HepG2 (cell line): ENCODE results near the gene LRSAM1. TPM values are rescaled to one million over a fixed set of nuclear protein-coding genes. Genes with fewer than 3 reads are reported as not detected.
A peak's percentile ranks its signal among the peaks of the same experiment; 100 is the strongest.

Experiments
- CTCF ChIP-seq: sonication (generic); formaldehyde crosslinking; IDR thresholded peaks from 2 replicates; pipeline ENCODE4 v1.5.0; 2020; ENCODE audit warnings: mild to moderate bottlenecking, missing genetic modification reagents, moderate library complexity
- MAFG ChIP-seq: sonication (generic); formaldehyde crosslinking; IDR thresholded peaks from 2 replicates; pipeline ENCODE4 v1.5.1; 2020; ENCODE audit warnings: mild to moderate bottlenecking, missing genetic modification reagents
- MTF1 ChIP-seq: sonication (generic); formaldehyde crosslinking; IDR thresholded peaks from 2 replicates; pipeline ENCODE4 v1.5.0; 2020; ENCODE audit warnings: missing genetic modification reagents
- SMC3 ChIP-seq: IDR thresholded peaks from 2 replicates; pipeline ENCODE4 v1.6.1; 2011; ENCODE audit warnings: low read length, improper control_type of control experiment
- ZBTB37 ChIP-seq: sonication (generic); formaldehyde crosslinking; IDR thresholded peaks from 2 replicates; pipeline ENCODE4 v1.4.0; 2020; ENCODE audit warnings: mild to moderate bottlenecking, missing genetic modification reagents
- ZFP91 ChIP-seq: sonication (generic); formaldehyde crosslinking; IDR thresholded peaks from 2 replicates; pipeline ENCODE4 v1.9.0; 2022; ENCODE audit warnings: missing genetic modification reagents, mild to moderate bottlenecking, borderline replicate concordance
- ZNF280D ChIP-seq: sonication (generic); formaldehyde crosslinking; IDR thresholded peaks from 2 replicates; pipeline ENCODE4 v1.5.1; 2020; ENCODE audit warnings: mild to moderate bottlenecking, missing genetic modification reagents
- ZNF33B ChIP-seq: sonication (generic); formaldehyde crosslinking; IDR thresholded peaks from 2 replicates; pipeline ENCODE4 v1.5.1; 2020; ENCODE audit warnings: mild to moderate bottlenecking, missing genetic modification reagents
- polyA plus RNA-seq, 8 experiments: library from polyadenylated mRNA; depleted of rRNA in 3 of 8; stranded (reverse) in 7 of 8; unstranded in 1 of 8; fragments of >200 nt; fragmentation: Illumina TruSeq in 4 of 8; extraction: Trizol in 4 of 8; gene quantifications; 2 replicates each; pipeline versions ENCODE4 v1.2.1 to v1.2.3, GENCODE V29; 2011 to 2016; ENCODE audit warnings: low read depth in 4 of 8, missing spikeins in 1 of 8, mixed read lengths in 1 of 8; ENCODE audit not compliant: insufficient read depth in 1 of 8
- total RNA-seq, 5 experiments: library from RNA; depleted of rRNA; stranded (reverse); fragments of >200 nt; fragmentation: Illumina TruSeq; extraction: Trizol; gene quantifications; 2 replicates each; pipeline ENCODE4 v1.2.3, GENCODE V29; 2016; ENCODE audit warnings: low read depth in 1 of 5

The LRSAM1 gene
- total and polyA plus RNA-seq, 2 of the 13 experiments (the other 11 are each of a cell fraction or from before 2014, with no cell fraction given) = 8.7 to 10.2 TPM

- no peak for TF ChIP-seq ZBTB37 (CRISPR knock-in tag)
- TF ChIP-seq MAFG (CRISPR knock-in tag) = no peak
- peak; percentile 36; the same call in 1 of the 2 replicates for TF ChIP-seq SMC3
- TF ChIP-seq ZNF33B (CRISPR knock-in tag) = no peak
- TF ChIP-seq ZFP91 = no peak
- TF ChIP-seq CTCF (CRISPR knock-in tag) = peak; percentile 72
- peak; percentile 39; the same call in 1 of the 2 replicates for TF ChIP-seq ZNF280D (CRISPR knock-in tag)
- TF ChIP-seq MTF1 (CRISPR knock-in tag) = no peak
Observed at GRCh38 chr9:127525401-127526188, 74.3 kb downstream of the LRSAM1 start (continued).
